AG08395 (cell line): ENCODE data around the gene PARD3.
A peak's percentile ranks its signal among the peaks of the same experiment; 100 is the strongest.

Experiments used
- DNase-seq: peaks from one replicate; pipeline ENCODE4 v3.0.0; 2012; ENCODE audit warnings: mixed read lengths, low spot score

Gene PARD3

GRCh38 chr10:34824870-34825269 lies 9.8 kb upstream of the PARD3 start:
- DNase-seq, result no peak

GRCh38 chr10:34821587-34822585 lies 6.8 kb upstream of the PARD3 start:
- DNase-seq, result no peak

GRCh38 chr10:34817586-34817985 lies 2.5 kb upstream of the PARD3 start:
- DNase-seq, result no peak

- DNase-seq, result no peak
Observed at GRCh38 chr10:34817054-34817453, 2.0 kb upstream of the PARD3 start.

- DNase-seq, result peak; percentile 36
Observed at GRCh38 chr10:34816501-34817002, 1.5 kb upstream of the PARD3 start.

GRCh38 chr10:34816085-34816496 lies 995 bp upstream of the PARD3 start:
- DNase-seq, result no peak

- DNase-seq, result no peak
Observed at GRCh38 chr10:34814913-34815184, 247 bp downstream of the PARD3 start.

- DNase-seq, result peak; percentile 35
Observed at GRCh38 chr10:34814223-34814912, 728 bp downstream of the PARD3 start.

GRCh38 chr10:34813626-34814222 lies 1.4 kb downstream of the PARD3 start:
- DNase-seq, result peak; percentile 54

GRCh38 chr10:34812771-34813170 lies 2.3 kb downstream of the PARD3 start:
- no peak for DNase-seq

GRCh38 chr10:34811968-34812514 lies 3.1 kb downstream of the PARD3 start:
- no peak for DNase-seq

GRCh38 chr10:34811126-34811967 lies 3.7 kb downstream of the PARD3 start:
- DNase-seq, result no peak

GRCh38 chr10:34809796-34810195 lies 5.3 kb downstream of the PARD3 start:
- no peak for DNase-seq

- DNase-seq, result peak; percentile 28
Observed at GRCh38 chr10:34808801-34809745, 6.0 kb downstream of the PARD3 start.

GRCh38 chr10:34808336-34808735 lies 6.8 kb downstream of the PARD3 start:
- DNase-seq, result no peak

GRCh38 chr10:34804306-34804705 lies 10.8 kb downstream of the PARD3 start:
- DNase-seq, result no peak

GRCh38 chr10:34802692-34803091 lies 12.4 kb downstream of the PARD3 start:
- DNase-seq, result no peak

GRCh38 chr10:34801097-34801733 lies 13.9 kb downstream of the PARD3 start:
- no peak for DNase-seq

- no peak for DNase-seq
Observed at GRCh38 chr10:34800624-34801023, 14.5 kb downstream of the PARD3 start.

- no peak for DNase-seq
Observed at GRCh38 chr10:34798654-34799053, 16.4 kb downstream of the PARD3 start.
